OCI-LY7 (cell line): ENCODE data around the gene ANKRD18B.

ENCODE experiments used
- CTCF ChIP-seq: fragments of 200-600 bp; sonication (generic); conservative IDR thresholded peaks from 2 replicates; pipeline ENCODE4 v1.5.1; 2014; ENCODE audit warnings: mild to moderate bottlenecking, antibody characterized with exemption, low read length, moderate library complexity, mixed read lengths
- EZH2phosphoT487 ChIP-seq: fragments of 200-600 bp; sonication (generic); IDR thresholded peaks from 2 replicates; pipeline ENCODE4 v1.6.1; 2018; ENCODE audit warnings: low read depth, borderline replicate concordance, mild to moderate bottlenecking, mixed run types, antibody characterized with exemption, low read length, moderate library complexity, mixed read lengths

DNA sequence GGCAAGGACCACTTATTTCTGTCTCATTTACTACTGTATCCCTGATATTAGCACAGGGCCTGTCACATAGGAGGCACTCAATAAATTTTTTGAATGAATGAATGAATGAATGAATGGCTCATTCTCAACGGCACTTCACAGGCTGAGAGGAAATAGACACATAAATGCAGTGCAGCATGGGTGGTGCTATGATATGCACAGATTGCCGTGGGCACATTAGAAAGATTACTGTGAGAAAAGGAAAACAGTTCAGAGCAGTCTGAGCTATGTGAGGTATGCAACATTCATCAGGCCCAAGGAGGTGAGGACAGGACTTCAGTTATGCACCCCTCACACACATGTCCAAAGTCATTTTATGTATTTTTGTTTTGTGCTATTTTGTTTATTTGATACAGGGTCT is 43.9 kb upstream of the ANKRD18B start:
- TF ChIP-seq CTCF (no peak), EZH2phosphoT487 (no peak)
